Astrocyte (in vitro differentiated cells and primary cell): ENCODE results near the gene OTUB1. TPM values are rescaled to one million over a fixed set of nuclear protein-coding genes. Genes with fewer than 3 reads are reported as not detected.
A peak's percentile ranks its signal among the peaks of the same experiment; 100 is the strongest.

ENCODE experiments used
- DNase-seq: peaks from one replicate; pipeline ENCODE4 v3.0.0-alpha.2; 2010; ENCODE audit warnings: low read depth
- FAIRE-seq: peaks from 2 replicates; lab custom pipeline; 2011; peaks lifted over from hg19 to GRCh38; lab: Jason Lieb, UNC
- H2AFZ ChIP-seq: 2 replicates; pipeline ENCODE4 v1.6.0; 2012; ENCODE audit warnings: low read depth, low read length, inconsistent platforms
- H3K27ac ChIP-seq: 2 replicates; pipeline ENCODE4 v1.5.1; 2011; ENCODE audit warnings: low read depth, low read length, inconsistent platforms
- H3K27me3 ChIP-seq: 2 replicates; pipeline ENCODE4 v1.6.0; 2011; ENCODE audit warnings: low read length, inconsistent platforms; ENCODE audit not compliant: insufficient read depth
- H3K36me3 ChIP-seq: 2 replicates; pipeline ENCODE4 v1.5.1; 2011; ENCODE audit warnings: low read length, inconsistent platforms; ENCODE audit not compliant: insufficient read depth
- H3K4me1 ChIP-seq: 2 replicates; pipeline ENCODE4 v1.5.1; 2011; ENCODE audit warnings: low read length, inconsistent platforms; ENCODE audit not compliant: insufficient read depth
- H3K4me2 ChIP-seq: 2 replicates; pipeline ENCODE4 v1.6.0; 2012; ENCODE audit warnings: low read length, inconsistent platforms
- H3K4me3 ChIP-seq: 2 replicates; pipeline ENCODE4 v1.5.1; 2011; ENCODE audit warnings: low read depth, mild to moderate bottlenecking, low read length, inconsistent platforms; ENCODE audit not compliant: insufficient read depth
- H3K79me2 ChIP-seq: 2 replicates; pipeline ENCODE4 v1.6.0; 2012; ENCODE audit warnings: mild to moderate bottlenecking, low read length, inconsistent platforms; ENCODE audit not compliant: insufficient read depth
- H3K9ac ChIP-seq: 2 replicates; pipeline ENCODE4 v1.6.0; 2012; ENCODE audit warnings: mild to moderate bottlenecking, low read length, inconsistent platforms
- H3K9me3 ChIP-seq: 2 replicates; pipeline ENCODE4 v1.5.1; 2012; ENCODE audit warnings: low read depth, mild to moderate bottlenecking, low read length, inconsistent platforms; ENCODE audit not compliant: insufficient read depth
- H4K20me1 ChIP-seq: 2 replicates; pipeline ENCODE4 v1.6.0; 2012; ENCODE audit warnings: low read length, inconsistent platforms; ENCODE audit not compliant: insufficient read depth
- H3K27ac Mint-ChIP-seq: one replicate; pipeline ENCODE4 v1.8.0; 2021; ENCODE audit warnings: mild to moderate bottlenecking, mixed read lengths; ENCODE audit not compliant: unreplicated experiment
- H3K27me3 Mint-ChIP-seq: one replicate; pipeline ENCODE4 v1.8.0; 2021; ENCODE audit warnings: low read depth, mixed read lengths; ENCODE audit not compliant: unreplicated experiment
- H3K36me3 Mint-ChIP-seq: one replicate; pipeline ENCODE4 v1.8.0; 2021; ENCODE audit warnings: low read depth, mixed read lengths; ENCODE audit not compliant: unreplicated experiment
- H3K4me1 Mint-ChIP-seq: one replicate; pipeline ENCODE4 v1.8.0; 2021; ENCODE audit warnings: low read depth, mixed read lengths; ENCODE audit not compliant: unreplicated experiment
- H3K4me3 Mint-ChIP-seq: one replicate; pipeline ENCODE4 v1.8.0; 2021; ENCODE audit warnings: mild to moderate bottlenecking, moderate library complexity, mixed read lengths; ENCODE audit not compliant: unreplicated experiment
- H3K9me3 Mint-ChIP-seq: one replicate; pipeline ENCODE4 v1.8.0; 2021; ENCODE audit warnings: mild to moderate bottlenecking, mixed read lengths; ENCODE audit not compliant: unreplicated experiment
- EZH2 ChIP-seq: IDR thresholded peaks from 2 replicates; pipeline ENCODE4 v1.6.1; 2012; ENCODE audit warnings: mild to moderate bottlenecking, low read length, inconsistent platforms; ENCODE audit not compliant: insufficient read depth
- total RNA-seq: library from RNA; stranded (reverse); gene quantifications from 2 replicates; pipeline ENCODE4 v1.2.1, GENCODE V29; 2021
- TF ChIP-seq, protein P1 (sequence below): IDR thresholded peaks from 2 replicates; pipeline ENCODE4 v1.5.1; 2011; ENCODE audit warnings: low read depth, mild to moderate bottlenecking, inconsistent platforms, low read length, moderate library complexity; ENCODE audit not compliant: insufficient read depth

OTUB1 gene
- total RNA-seq, 1 donor from 2014 or later, result 78.5 TPM

DNA sequence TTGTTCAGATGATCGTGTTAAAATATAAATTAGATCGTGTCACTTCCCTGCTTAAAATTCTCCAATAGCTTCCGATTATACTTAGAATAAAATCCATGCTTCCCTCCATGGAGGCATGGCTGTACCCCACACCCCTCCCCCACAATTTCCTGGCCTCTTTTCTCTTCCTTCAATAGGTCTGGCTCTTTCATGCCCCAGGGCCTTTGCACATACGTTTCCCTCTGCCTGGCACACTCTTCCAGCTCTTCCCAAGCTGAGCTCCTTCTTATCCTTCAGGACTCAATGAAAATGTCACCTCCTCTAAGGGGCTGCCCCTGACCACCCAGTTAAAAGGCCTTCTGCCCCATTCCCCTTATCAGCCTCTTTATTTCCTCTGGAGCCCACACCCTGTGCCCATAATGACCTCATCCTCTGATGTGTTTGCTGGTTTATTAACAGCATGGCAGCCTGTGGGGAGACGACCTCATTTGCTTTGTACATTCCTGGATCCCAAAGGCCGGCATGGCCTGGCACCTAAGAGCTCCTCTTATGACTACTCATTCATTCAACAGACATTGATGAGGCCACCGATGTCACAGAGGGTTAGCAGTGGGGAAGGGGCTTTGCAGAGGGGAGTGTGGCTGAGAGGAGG is 40.5 kb downstream of the OTUB1 start:
- no peaks in the 10 kb centered on the region for H3K36me3 ChIP-seq
- peaks cover 17% of the 10 kb centered on the region for H3K4me1 Mint-ChIP-seq

GRCh38 chr11:64027651-64028397 is 41.6 kb downstream of the OTUB1 start:
- Histone ChIP-seq H3K9me3 (no peaks in the 10 kb centered on the region), H3K4me2 (no peak overlapping the region), H3K27me3 (no peaks in the 10 kb centered on the region), H3K27ac (no peak overlapping the region), H2AFZ (no peak overlapping the region), H3K4me3 (no peak overlapping the region), H3K4me1 (peaks cover 5% of the 10 kb centered on the region), H4K20me1 (no peaks in the 10 kb centered on the region), H3K9ac (no peak overlapping the region), H3K79me2 (no peaks in the 10 kb centered on the region), H3K36me3 (no peaks in the 10 kb centered on the region)
- peak overlapping the region; percentile 81 for H3K27ac Mint-ChIP-seq
- no peak for TF ChIP-seq EZH2
- TF ChIP-seq, protein P1, sequence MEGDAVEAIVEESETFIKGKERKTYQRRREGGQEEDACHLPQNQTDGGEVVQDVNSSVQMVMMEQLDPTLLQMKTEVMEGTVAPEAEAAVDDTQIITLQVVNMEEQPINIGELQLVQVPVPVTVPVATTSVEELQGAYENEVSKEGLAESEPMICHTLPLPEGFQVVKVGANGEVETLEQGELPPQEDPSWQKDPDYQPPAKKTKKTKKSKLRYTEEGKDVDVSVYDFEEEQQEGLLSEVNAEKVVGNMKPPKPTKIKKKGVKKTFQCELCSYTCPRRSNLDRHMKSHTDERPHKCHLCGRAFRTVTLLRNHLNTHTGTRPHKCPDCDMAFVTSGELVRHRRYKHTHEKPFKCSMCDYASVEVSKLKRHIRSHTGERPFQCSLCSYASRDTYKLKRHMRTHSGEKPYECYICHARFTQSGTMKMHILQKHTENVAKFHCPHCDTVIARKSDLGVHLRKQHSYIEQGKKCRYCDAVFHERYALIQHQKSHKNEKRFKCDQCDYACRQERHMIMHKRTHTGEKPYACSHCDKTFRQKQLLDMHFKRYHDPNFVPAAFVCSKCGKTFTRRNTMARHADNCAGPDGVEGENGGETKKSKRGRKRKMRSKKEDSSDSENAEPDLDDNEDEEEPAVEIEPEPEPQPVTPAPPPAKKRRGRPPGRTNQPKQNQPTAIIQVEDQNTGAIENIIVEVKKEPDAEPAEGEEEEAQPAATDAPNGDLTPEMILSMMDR, result no peak
- H3K4me3 Mint-ChIP-seq, result peak overlapping the region; percentile 34
- H3K27me3 Mint-ChIP-seq, result peaks cover 29% of the 10 kb centered on the region
- no peak for FAIRE-seq
- peaks cover 1% of the 10 kb centered on the region for H3K9me3 Mint-ChIP-seq
- DNase-seq, result no peak
- no peaks in the 10 kb centered on the region for H3K36me3 Mint-ChIP-seq
- peaks cover 22% of the 10 kb centered on the region for H3K4me1 Mint-ChIP-seq

More for the DNA sequence above, 40.5 kb downstream of the OTUB1 start:
- TF ChIP-seq, protein P1, result no peak
- TF ChIP-seq EZH2, result no peak
- Histone ChIP-seq H4K20me1 (no peaks in the 10 kb centered on the region), H2AFZ (no peak overlapping the region), H3K27ac (no peak overlapping the region), H3K9ac (no peak overlapping the region), H3K4me2 (no peak overlapping the region), H3K9me3 (no peaks in the 10 kb centered on the region), H3K27me3 (no peaks in the 10 kb centered on the region), H3K79me2 (no peaks in the 10 kb centered on the region), H3K4me3 (no peak overlapping the region), H3K4me1 (peaks cover 5% of the 10 kb centered on the region)
- no peaks in the 10 kb centered on the region for H3K36me3 Mint-ChIP-seq
- H3K9me3 Mint-ChIP-seq, result peaks cover 1% of the 10 kb centered on the region
- DNase-seq, result no peak
- H3K27ac Mint-ChIP-seq, result peak overlapping the region; percentile 81
- peaks cover 25% of the 10 kb centered on the region for H3K27me3 Mint-ChIP-seq
- no peak for FAIRE-seq
- H3K4me3 Mint-ChIP-seq, result peak overlapping the region; percentile 60
